Measurements from ENCODE around the gene TSPYL1.

GRCh38 chr6:116239856-116240255 lies 39.9 kb downstream of the TSPYL1 start:
- TF ChIP-seq SP1 (IDR thresholded peaks at IDR 0.05) (no peak), NFRKB (IDR thresholded peaks at IDR 0.05) (no peak)

Data from HEK293T (cell line).